Measurements from ENCODE around the gene ARRDC5. TPM values are rescaled to one million over a fixed set of nuclear protein-coding genes. Genes with fewer than 3 reads are reported as not detected.

ARRDC5 gene
- total RNA-seq, 1 donor from 2014 or later, result not detected

GRCh38 chr19:4911786-4912672 lies 9.3 kb upstream of the ARRDC5 start:
- H2AFZ ChIP-seq (ENCODE audit: low read depth, low read length), result peak overlapping the region; percentile 49
- Mint-ChIP-seq H3K27me3 (ENCODE audit: low read depth, unreplicated experiment) (peaks cover 8% of the 10 kb centered on the region), H3K36me3 (ENCODE audit: low read depth, unreplicated experiment) (peaks cover 5% of the 10 kb centered on the region), H3K9me3 (ENCODE audit: unreplicated experiment) (no peaks in the 10 kb centered on the region), H3K4me3 (ENCODE audit: unreplicated experiment) (peak overlapping the region; percentile 73), H3K4me1 (ENCODE audit: low read depth, unreplicated experiment) (peaks cover 37% of the 10 kb centered on the region), H3K27ac (ENCODE audit: unreplicated experiment) (peak overlapping the region; percentile 81)
- peak overlapping the region; percentile 92 for H3K4me2 ChIP-seq (ENCODE audit: low read length)
- peaks cover 11% of the 10 kb centered on the region for H4K20me1 ChIP-seq (ENCODE audit: insufficient read depth, low read length)
- peaks cover 4% of the 10 kb centered on the region for H3K36me3 ChIP-seq (ENCODE audit: insufficient read depth, low read length)
- DNase-seq (ENCODE audit: low read depth) (peak; percentile 100), FAIRE-seq (peak; percentile 99)
- no peaks in the 10 kb centered on the region for H3K9me3 ChIP-seq (ENCODE audit: insufficient read depth, low read depth, low read length)
- H3K27me3 ChIP-seq (ENCODE audit: insufficient read depth, low read length), result no peaks in the 10 kb centered on the region
- H3K79me2 ChIP-seq (ENCODE audit: insufficient read depth, low read length), result peaks cover 55% of the 10 kb centered on the region
- peak; percentile 78 for TF ChIP-seq CTCF (IDR thresholded peaks at IDR 0.05; ENCODE audit: insufficient read depth, low read depth, low read length)
- no peak for TF ChIP-seq EZH2 (IDR thresholded peaks at IDR 0.05; ENCODE audit: insufficient read depth, low read length)
- peak overlapping the region; percentile 95 for H3K27ac ChIP-seq (ENCODE audit: low read depth, low read length)
- H3K4me3 ChIP-seq (ENCODE audit: insufficient read depth, low read depth, low read length), result peak overlapping the region; percentile 69
- H3K4me1 ChIP-seq (ENCODE audit: insufficient read depth, low read length), result peaks cover 58% of the 10 kb centered on the region
- peak overlapping the region; percentile 92 for H3K9ac ChIP-seq (ENCODE audit: low read length)

- Histone ChIP-seq H3K9ac (ENCODE audit: low read length) (peak overlapping the region; percentile 92), H3K27me3 (ENCODE audit: insufficient read depth, low read length) (peaks cover 2% of the 10 kb centered on the region), H2AFZ (ENCODE audit: low read depth, low read length) (peak overlapping the region; percentile 59), H3K79me2 (ENCODE audit: insufficient read depth, low read length) (peaks cover 48% of the 10 kb centered on the region), H3K4me3 (ENCODE audit: insufficient read depth, low read depth, low read length) (peak overlapping the region; percentile 69), H3K9me3 (ENCODE audit: insufficient read depth, low read depth, low read length) (no peaks in the 10 kb centered on the region), H3K36me3 (ENCODE audit: insufficient read depth, low read length) (peaks cover 4% of the 10 kb centered on the region), H3K27ac (ENCODE audit: low read depth, low read length) (peak overlapping the region; percentile 95), H4K20me1 (ENCODE audit: insufficient read depth, low read length) (peaks cover 7% of the 10 kb centered on the region), H3K4me1 (ENCODE audit: insufficient read depth, low read length) (peaks cover 54% of the 10 kb centered on the region), H3K4me2 (ENCODE audit: low read length) (peak overlapping the region; percentile 92)
- H3K36me3 Mint-ChIP-seq (ENCODE audit: low read depth, unreplicated experiment), result peaks cover 5% of the 10 kb centered on the region
- H3K4me1 Mint-ChIP-seq (ENCODE audit: low read depth, unreplicated experiment), result peaks cover 35% of the 10 kb centered on the region
- H3K27me3 Mint-ChIP-seq (ENCODE audit: low read depth, unreplicated experiment), result peaks cover 11% of the 10 kb centered on the region
- no peaks in the 10 kb centered on the region for H3K9me3 Mint-ChIP-seq (ENCODE audit: unreplicated experiment)
- DNase-seq (ENCODE audit: low read depth) (peak; percentile 24), FAIRE-seq (no peak)
- peak overlapping the region; percentile 73 for H3K4me3 Mint-ChIP-seq (ENCODE audit: unreplicated experiment)
- H3K27ac Mint-ChIP-seq (ENCODE audit: unreplicated experiment), result peak overlapping the region; percentile 70
- no peak for TF ChIP-seq EZH2 (IDR thresholded peaks at IDR 0.05; ENCODE audit: insufficient read depth, low read length)
Observed at GRCh38 chr19:4911314-4911713, 8.6 kb upstream of the ARRDC5 start.

- H3K4me3 ChIP-seq (ENCODE audit: insufficient read depth, low read depth, low read length), result peak overlapping the region; percentile 69
- H3K4me3 Mint-ChIP-seq (ENCODE audit: unreplicated experiment), result peak overlapping the region; percentile 86
- peaks cover 7% of the 10 kb centered on the region for H4K20me1 ChIP-seq (ENCODE audit: insufficient read depth, low read length)
- H3K27ac Mint-ChIP-seq (ENCODE audit: unreplicated experiment), result peak overlapping the region; percentile 70
- H3K36me3 ChIP-seq (ENCODE audit: insufficient read depth, low read length), result peaks cover 4% of the 10 kb centered on the region
- peak overlapping the region; percentile 92 for H3K4me2 ChIP-seq (ENCODE audit: low read length)
- TF ChIP-seq EZH2 (IDR thresholded peaks at IDR 0.05; ENCODE audit: insufficient read depth, low read length) (no peak), CTCF (IDR thresholded peaks at IDR 0.05; ENCODE audit: insufficient read depth, low read depth, low read length) (no peak)
- H3K79me2 ChIP-seq (ENCODE audit: insufficient read depth, low read length), result peaks cover 42% of the 10 kb centered on the region
- H3K9me3 ChIP-seq (ENCODE audit: insufficient read depth, low read depth, low read length), result no peaks in the 10 kb centered on the region
- peak; percentile 76 for DNase-seq (ENCODE audit: low read depth)
- peak overlapping the region; percentile 92 for H3K9ac ChIP-seq (ENCODE audit: low read length)
- FAIRE-seq, result no peak
- H2AFZ ChIP-seq (ENCODE audit: low read depth, low read length), result peak overlapping the region; percentile 59
- H3K9me3 Mint-ChIP-seq (ENCODE audit: unreplicated experiment), result no peaks in the 10 kb centered on the region
- H3K27me3 ChIP-seq (ENCODE audit: insufficient read depth, low read length), result peaks cover 2% of the 10 kb centered on the region
- H3K4me1 Mint-ChIP-seq (ENCODE audit: low read depth, unreplicated experiment), result peaks cover 32% of the 10 kb centered on the region
- H3K27me3 Mint-ChIP-seq (ENCODE audit: low read depth, unreplicated experiment), result peaks cover 11% of the 10 kb centered on the region
- H3K4me1 ChIP-seq (ENCODE audit: insufficient read depth, low read length), result peaks cover 48% of the 10 kb centered on the region
- peaks cover 5% of the 10 kb centered on the region for H3K36me3 Mint-ChIP-seq (ENCODE audit: low read depth, unreplicated experiment)
- peak overlapping the region; percentile 95 for H3K27ac ChIP-seq (ENCODE audit: low read depth, low read length)
Observed at GRCh38 chr19:4910594-4911281, 8.0 kb upstream of the ARRDC5 start.

Measured in astrocyte (in vitro differentiated cells and primary cell).